Stimulated activated CD4-positive, alpha-beta T cell treated with anti-CD3 and anti-CD28 coated beads, Interleukin-12 subunit alpha, Interleukin-12 subunit beta, amount 100 ng/mL, for 24 hours (primary cell): ENCODE data around the gene FBRSL1.

ENCODE experiments used
- DNase-seq, 2 experiments: peaks; one replicate each; pipeline ENCODE4 v3.0.0-alpha.2; 2020; ENCODE audit warnings: low read depth in 2 of 2

Gene FBRSL1

GRCh38 chr12:132511516-132512196 lies 21.7 kb downstream of the FBRSL1 start:
- no peak for DNase-seq

DNA sequence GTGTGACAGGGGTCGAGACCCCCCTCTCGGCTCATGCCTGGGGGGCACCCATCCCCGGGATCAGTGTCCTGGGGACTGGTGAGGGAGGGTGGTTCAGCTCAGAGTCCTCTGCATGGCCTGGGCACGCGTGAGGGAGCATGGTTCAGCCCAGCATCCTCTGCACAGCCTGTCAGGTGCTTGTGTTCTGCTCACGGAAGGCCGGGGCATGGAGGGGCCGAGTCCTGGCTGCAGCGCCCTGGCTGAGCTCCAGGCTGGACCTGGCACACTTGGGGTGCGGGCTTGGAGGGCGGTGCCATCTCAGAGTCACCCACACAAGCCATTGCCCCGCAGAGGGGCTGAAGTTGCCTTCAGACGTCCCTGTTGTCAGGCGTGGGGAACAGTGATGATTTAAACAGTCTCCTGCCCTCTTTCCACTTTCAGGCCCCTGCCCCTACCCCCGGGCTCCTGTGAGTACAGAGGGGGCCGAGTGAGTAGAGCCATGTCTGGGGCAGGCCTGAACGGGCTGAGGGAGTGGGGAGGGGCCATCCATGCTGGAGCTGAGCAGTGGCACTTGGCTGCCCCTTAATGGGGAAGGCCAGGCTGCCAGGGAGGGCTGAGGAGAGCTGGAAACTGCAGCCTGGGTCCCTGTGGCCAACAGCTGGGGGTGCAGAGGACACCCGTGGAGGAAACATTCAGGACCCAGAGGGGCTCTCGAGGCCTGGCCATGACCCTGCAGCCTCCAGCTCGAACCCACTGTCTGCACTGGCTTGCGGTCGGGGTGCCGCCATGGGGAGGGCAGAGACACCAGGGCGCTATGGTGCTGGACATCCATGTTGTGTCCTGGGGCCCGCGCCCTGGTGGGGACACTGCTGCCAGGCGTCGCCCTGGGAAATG lies 22.5 kb downstream of the FBRSL1 start:
- DNase-seq = no peak

- no peak for DNase-seq
These were observed 23.1 kb downstream of the FBRSL1 start for GRCh38 chr12:132513070-132513398.

DNA sequence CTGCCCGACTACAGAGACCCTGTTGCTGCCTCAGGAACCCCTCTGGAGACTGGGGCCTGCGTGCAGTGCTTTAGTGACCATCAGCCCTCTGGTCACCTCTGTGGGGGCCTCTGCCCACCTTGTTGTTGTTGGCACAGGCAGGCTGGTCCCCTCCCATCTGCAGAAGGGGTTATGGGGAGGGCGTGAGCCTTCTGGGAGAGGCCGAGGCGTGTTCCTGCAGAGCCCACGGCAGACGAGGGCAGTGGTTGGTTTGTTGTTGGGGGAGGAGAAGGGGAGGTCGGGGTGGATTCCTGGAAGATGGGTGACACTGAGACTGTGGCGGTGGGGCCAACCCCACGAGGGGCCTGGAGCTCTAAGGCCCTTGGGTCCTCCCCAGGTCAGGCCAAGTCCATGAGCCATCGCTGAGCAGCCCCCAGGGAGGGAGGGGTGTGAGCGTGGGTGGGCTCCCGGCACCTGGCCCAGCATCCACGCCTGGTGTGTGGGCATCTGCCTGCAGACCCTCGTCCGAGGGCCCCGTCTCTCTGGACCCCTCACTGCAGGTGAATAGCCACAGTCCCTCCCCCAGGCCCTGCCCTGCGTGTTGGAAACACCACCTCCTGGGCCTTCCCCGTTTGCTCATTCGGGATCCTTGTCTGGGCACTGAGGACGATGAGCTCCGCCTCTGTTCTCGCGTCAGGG lies 23.6 kb downstream of the FBRSL1 start:
- DNase-seq = no peak

GRCh38 chr12:132514216-132514820 lies 24.4 kb downstream of the FBRSL1 start:
- no peak for DNase-seq

GRCh38 chr12:132514838-132515237 lies 24.9 kb downstream of the FBRSL1 start:
- no peak for DNase-seq

DNA sequence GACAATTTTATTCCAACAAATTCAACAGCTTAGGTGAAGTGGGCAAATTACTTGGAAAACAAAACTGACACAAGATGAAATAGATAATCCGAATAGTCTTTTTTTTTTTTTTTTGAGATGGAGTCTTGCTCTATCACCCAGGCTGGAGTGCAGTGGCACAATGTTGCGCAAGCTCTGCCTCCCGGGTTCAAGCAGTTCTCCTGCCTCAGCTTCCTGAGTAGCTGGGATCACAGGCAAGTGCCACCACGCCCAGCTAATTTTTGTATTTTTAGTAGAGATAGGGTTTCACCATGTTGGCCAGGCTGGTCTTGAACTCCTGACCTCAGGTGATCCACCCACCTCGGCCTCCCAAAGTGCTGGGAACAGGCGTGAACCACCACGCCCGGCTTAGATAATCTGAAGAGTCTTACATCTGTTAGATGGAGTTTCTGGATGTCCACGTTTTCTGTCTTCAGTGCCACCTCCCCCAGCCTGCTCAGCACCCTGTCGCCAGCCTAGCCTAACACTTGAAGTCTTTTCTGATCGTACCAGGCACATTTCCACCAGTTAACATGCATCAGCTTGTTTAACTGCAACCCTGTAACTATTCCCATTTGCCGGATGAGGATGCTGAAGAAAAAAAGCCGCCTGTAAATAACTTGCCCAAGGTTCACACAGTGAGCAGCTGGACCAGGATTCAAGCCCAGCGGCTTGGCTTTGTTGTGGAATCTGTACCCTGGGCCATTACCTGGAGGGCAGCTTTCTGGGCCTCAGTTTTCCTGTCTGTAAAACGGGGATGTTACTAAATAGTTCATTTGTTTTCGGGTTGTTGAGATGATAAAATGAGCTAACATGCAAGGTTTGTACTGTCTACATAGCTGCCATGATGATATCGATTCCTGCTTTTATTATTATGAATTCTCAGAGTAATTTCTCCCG lies 26.4 kb downstream of the FBRSL1 start:
- DNase-seq = no peak

DNA sequence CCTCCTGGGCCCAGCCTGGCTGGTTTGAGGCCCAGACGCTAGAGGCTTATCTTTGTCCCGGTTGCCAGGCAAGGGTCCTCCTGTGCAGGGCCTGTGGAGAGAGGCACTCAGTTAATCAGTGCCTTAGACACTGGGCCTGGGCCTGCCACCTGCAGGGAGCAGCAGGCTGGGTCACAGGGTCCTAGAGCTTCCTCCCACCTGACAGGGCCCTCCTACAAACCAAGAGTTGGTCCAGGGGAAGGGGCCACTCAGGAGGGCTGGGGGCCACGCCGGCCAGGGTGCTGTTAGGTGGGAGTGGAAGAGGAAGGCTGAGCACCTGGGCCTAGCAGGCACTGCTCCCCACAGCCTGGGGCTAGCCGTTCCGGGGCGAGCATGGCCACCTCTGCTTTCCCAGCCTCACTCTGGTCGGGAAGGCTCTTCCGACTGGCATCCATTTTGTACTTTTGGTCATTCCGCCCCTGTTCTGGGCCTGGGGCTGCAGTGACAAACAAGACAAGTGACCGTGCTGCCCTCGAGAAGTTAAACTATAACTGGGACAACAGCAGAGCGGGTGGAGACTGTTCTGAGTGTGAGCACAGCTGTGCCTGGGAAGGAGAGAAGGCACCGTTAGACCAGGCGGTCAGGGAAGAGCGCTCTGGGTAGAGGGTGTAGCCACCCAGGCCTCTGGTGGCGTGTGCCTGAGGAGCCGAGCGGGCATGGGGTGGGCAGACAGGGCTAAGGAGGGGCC lies 27.2 kb downstream of the FBRSL1 start:
- DNase-seq = no peak

- no peak for DNase-seq
These were observed 27.8 kb downstream of the FBRSL1 start for GRCh38 chr12:132517740-132518100.

GRCh38 chr12:132518354-132518992 lies 28.5 kb downstream of the FBRSL1 start:
- DNase-seq = no peak

DNA sequence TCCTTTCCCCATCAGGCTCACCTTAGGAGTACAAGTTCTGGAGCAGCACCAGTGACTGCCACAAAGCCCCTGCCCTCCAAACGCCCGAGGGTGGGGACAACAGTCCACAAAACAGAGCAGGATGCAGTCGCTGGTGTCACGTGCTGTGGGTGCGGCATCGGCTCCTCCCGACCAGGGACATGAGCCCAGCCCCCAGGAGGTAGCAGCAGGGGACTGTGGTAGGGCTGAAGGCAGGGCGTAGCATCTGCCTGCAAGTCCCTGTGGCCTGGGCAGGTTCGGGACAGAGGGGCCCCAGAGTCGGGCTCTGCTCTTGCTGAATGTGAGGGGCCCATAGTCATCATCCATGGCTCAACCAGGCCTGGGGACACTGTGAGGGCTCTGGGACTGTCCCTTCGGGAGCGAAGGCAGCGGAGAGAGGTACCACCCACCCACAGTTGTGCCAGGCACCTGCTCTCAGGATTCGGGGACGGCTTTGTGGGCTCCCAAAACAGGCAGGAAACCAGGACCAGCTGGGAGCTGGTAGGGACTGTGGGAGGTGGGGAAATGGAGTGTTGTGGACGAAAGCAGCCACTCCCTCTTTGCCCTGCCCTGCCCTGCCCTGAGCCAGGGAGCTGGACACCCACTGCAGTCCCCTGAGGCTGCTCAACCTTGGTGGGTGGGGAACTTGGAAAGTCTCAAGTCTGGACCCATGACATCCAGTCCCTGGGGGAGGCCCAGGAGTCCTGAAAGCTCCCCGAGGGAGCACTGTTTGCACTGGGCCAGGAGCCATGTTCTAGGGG lies 30.7 kb downstream of the FBRSL1 start:
- no peak for DNase-seq

- DNase-seq = no peak
These were observed 31.2 kb downstream of the FBRSL1 start for GRCh38 chr12:132521200-132521580.

GRCh38 chr12:132521712-132522292 lies 31.9 kb downstream of the FBRSL1 start:
- DNase-seq = no peak

DNA sequence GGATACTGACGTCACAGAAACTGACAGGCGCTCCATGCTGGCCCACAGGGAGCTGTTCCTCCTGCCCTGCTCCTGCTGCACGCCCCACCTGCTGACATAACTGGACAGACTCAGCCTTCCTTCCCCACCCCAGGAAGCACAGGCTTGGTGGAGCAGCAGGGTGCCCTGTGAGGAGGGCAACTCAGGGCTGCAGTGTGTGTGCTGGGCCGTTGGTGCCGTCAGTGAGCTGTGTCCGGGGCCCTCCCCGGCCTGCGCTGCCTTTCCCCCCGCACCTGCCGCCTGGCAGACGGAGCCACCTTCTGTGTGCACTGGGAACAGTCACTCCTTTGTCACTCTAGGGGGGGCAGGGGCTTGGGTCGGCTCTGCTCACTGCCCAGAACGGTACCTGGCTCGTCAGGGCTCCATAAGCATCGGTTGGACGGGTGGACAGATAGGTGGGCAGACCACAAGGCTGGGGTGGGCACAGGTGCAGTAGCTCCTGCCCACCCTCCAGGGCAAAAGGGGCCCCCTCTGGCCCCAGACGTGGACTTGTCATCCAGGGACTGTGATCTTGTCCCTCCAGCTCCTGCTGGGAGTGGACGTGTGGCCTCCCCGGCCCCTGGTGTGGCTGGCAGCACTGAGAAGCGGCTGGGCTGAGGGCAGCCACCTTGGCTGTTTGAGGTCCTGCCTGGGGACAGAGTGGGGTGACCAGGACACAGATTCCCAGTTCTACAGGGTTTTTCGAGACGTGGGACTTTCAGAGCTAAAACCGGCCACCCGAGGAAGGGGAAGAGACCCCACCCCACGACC lies 32.8 kb downstream of the FBRSL1 start:
- no peak for DNase-seq

- DNase-seq = peak; percentile 40 to 71
These were observed 33.8 kb downstream of the FBRSL1 start for GRCh38 chr12:132523576-132524331.

DNA sequence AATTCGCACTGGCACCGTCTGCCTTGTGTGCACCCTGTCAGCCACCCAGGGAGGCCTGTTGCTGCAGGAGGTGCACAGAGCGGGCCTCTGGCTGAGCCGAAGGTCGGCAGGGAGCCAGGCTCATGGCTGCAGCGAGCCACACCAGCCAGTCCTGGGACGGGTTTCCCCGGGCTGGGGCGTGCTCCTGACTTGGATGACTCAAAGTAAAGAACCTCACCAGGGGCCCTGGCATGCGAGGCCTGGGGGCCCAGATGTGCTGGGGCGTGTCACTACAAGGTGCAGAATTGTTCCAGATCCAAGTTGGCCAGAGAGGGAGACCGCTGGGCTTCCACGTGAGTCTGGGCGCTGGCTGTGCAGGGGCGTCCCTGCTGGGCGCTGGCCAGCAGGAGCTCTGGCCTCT lies 34.5 kb downstream of the FBRSL1 start:
- DNase-seq = no peak

- no peak for DNase-seq
These were observed 35.3 kb downstream of the FBRSL1 start for GRCh38 chr12:132525011-132525832.
